ENCODE data around the gene LMOD2.

DNA sequence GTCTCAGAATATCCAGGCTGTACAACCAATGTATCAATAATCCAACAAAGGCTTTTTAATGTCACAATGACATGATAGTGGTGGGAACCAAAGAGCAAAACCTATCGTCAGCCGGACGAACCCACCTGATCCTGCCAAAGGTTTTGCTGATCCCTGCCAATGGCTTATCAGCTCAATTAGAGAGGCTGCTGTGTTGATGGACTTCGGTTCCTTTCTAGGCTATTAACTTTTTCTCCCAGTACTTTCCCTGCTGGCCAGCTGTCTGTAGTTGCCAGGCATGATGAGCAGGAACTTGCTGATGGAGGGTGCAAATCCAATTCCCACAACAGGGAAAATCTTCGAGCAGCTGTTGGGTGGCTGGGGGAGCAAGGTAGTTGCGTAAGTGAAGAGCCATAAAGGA, 2.4 kb downstream of the LMOD2 start:
- TF ChIP-seq CTCF (IDR thresholded peaks at IDR 0.05): no peak
- TF ChIP-seq POLR2A (IDR thresholded peaks at IDR 0.05): no peak

Measured in heart left ventricle (tissue), 13 donors.